DND-41 (cell line): ENCODE data around the gene SYNPO.

Experiments used
- CTCF ChIP-seq: IDR thresholded peaks from 2 replicates; pipeline ENCODE4 v1.5.1; 2012; ENCODE audit warnings: borderline replicate concordance, low read length, moderate library complexity, mild to moderate bottlenecking; ENCODE audit not compliant: poor library complexity, severe bottlenecking; ENCODE audit errors: extremely low read depth
- EZH2 ChIP-seq: IDR thresholded peaks from 3 replicates; pipeline ENCODE4 v1.6.1; 2012; ENCODE audit warnings: borderline replicate concordance, low read depth, mild to moderate bottlenecking, moderate library complexity, low read length, inconsistent platforms; ENCODE audit not compliant: severe bottlenecking

GRCh38 chr5:150690760-150691159 lies 50.3 kb downstream of the SYNPO start:
- TF ChIP-seq EZH2 (no peak), CTCF (no peak)
